GM23338 (cell line): ENCODE measurements around the gene RASA3. TPM values are rescaled to one million over a fixed set of nuclear protein-coding genes. Genes with fewer than 3 reads are reported as not detected.

Experiments used
- CREB1 ChIP-seq: fragments of 250-450 bp; sonication (Bioruptor Pico); IDR thresholded peaks from 2 replicates; pipeline ENCODE4 v1.5.0; 2020; ENCODE audit warnings: low read depth, mild to moderate bottlenecking, moderate library complexity
- JUNB ChIP-seq: IDR thresholded peaks from one replicate; pipeline ENCODE4 v1.6.1; 2016; ENCODE audit warnings: antibody characterized with exemption; ENCODE audit not compliant: unreplicated experiment
- NANOG ChIP-seq: IDR thresholded peaks from 2 replicates; pipeline ENCODE4 v1.6.1; 2016; ENCODE audit warnings: antibody characterized with exemption, borderline replicate concordance
- POLR2AphosphoS5 ChIP-seq: IDR thresholded peaks from 2 replicates; pipeline ENCODE4 v1.6.1; 2016; ENCODE audit warnings: antibody characterized with exemption, low read depth
- STAT1 ChIP-seq: IDR thresholded peaks from one replicate; pipeline ENCODE4 v1.6.1; 2016; ENCODE audit warnings: antibody characterized with exemption; ENCODE audit not compliant: unreplicated experiment
- ZNF114 ChIP-seq: fragments of 250-450 bp; sonication (Bioruptor Pico); IDR thresholded peaks from 2 replicates; pipeline ENCODE4 v1.5.0; 2020; ENCODE audit warnings: mild to moderate bottlenecking, moderate library complexity
- ZNF331 ChIP-seq: fragments of 250-450 bp; sonication (Bioruptor Pico); IDR thresholded peaks from 2 replicates; pipeline ENCODE4 v1.5.0; 2020; ENCODE audit warnings: low read depth, mild to moderate bottlenecking, moderate library complexity
- polyA plus RNA-seq: library from polyadenylated mRNA; unstranded; fragments of >200 nt; fragmentation: Nextera tagmentation; extraction: Ambion mirVana; gene quantifications from 2 replicates; pipeline ENCODE4 v1.2.1, GENCODE V29; 2016
- total RNA-seq: library from RNA; depleted of rRNA; stranded (reverse); fragments of >200 nt; shearing (Covaris generic); gene quantifications from 2 replicates; pipeline ENCODE4 v1.2.3, GENCODE V29; 2014
- TF ChIP-seq, protein P1 (sequence below): fragments of 250-450 bp; sonication (Bioruptor Pico); IDR thresholded peaks from 2 replicates; pipeline ENCODE4 v1.5.0; 2020; ENCODE audit warnings: mild to moderate bottlenecking, moderate library complexity
- TF ChIP-seq, protein P2 (sequence below): IDR thresholded peaks from one replicate; pipeline ENCODE4 v1.6.1; 2018; ENCODE audit warnings: antibody characterized with exemption; ENCODE audit not compliant: unreplicated experiment

The RASA3 gene
- total and polyA plus RNA-seq, 2 experiments from 2014 or later = 11.2 to 20.7 TPM

DNA sequence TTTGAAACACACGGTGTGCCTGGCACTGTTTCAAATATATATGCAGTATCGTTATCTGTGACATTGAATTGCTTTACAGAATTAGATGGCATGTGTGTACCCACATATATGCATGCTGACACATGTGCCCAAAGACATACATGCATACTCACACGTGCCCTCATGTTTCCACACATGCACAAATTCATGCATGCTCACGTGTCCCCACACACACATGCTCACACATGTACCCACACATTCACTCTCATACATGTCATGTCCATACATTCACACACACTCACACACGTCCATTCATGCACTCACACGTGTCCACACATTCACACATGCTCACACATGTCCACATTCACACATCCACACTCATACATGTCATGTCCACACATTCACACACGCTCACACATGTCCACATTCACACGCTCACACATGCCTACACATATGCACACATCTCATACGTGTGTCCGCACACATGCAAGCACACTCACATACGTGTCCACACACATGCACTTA, 140.7 kb downstream of the RASA3 start (continued):
- TF ChIP-seq, protein P1, sequence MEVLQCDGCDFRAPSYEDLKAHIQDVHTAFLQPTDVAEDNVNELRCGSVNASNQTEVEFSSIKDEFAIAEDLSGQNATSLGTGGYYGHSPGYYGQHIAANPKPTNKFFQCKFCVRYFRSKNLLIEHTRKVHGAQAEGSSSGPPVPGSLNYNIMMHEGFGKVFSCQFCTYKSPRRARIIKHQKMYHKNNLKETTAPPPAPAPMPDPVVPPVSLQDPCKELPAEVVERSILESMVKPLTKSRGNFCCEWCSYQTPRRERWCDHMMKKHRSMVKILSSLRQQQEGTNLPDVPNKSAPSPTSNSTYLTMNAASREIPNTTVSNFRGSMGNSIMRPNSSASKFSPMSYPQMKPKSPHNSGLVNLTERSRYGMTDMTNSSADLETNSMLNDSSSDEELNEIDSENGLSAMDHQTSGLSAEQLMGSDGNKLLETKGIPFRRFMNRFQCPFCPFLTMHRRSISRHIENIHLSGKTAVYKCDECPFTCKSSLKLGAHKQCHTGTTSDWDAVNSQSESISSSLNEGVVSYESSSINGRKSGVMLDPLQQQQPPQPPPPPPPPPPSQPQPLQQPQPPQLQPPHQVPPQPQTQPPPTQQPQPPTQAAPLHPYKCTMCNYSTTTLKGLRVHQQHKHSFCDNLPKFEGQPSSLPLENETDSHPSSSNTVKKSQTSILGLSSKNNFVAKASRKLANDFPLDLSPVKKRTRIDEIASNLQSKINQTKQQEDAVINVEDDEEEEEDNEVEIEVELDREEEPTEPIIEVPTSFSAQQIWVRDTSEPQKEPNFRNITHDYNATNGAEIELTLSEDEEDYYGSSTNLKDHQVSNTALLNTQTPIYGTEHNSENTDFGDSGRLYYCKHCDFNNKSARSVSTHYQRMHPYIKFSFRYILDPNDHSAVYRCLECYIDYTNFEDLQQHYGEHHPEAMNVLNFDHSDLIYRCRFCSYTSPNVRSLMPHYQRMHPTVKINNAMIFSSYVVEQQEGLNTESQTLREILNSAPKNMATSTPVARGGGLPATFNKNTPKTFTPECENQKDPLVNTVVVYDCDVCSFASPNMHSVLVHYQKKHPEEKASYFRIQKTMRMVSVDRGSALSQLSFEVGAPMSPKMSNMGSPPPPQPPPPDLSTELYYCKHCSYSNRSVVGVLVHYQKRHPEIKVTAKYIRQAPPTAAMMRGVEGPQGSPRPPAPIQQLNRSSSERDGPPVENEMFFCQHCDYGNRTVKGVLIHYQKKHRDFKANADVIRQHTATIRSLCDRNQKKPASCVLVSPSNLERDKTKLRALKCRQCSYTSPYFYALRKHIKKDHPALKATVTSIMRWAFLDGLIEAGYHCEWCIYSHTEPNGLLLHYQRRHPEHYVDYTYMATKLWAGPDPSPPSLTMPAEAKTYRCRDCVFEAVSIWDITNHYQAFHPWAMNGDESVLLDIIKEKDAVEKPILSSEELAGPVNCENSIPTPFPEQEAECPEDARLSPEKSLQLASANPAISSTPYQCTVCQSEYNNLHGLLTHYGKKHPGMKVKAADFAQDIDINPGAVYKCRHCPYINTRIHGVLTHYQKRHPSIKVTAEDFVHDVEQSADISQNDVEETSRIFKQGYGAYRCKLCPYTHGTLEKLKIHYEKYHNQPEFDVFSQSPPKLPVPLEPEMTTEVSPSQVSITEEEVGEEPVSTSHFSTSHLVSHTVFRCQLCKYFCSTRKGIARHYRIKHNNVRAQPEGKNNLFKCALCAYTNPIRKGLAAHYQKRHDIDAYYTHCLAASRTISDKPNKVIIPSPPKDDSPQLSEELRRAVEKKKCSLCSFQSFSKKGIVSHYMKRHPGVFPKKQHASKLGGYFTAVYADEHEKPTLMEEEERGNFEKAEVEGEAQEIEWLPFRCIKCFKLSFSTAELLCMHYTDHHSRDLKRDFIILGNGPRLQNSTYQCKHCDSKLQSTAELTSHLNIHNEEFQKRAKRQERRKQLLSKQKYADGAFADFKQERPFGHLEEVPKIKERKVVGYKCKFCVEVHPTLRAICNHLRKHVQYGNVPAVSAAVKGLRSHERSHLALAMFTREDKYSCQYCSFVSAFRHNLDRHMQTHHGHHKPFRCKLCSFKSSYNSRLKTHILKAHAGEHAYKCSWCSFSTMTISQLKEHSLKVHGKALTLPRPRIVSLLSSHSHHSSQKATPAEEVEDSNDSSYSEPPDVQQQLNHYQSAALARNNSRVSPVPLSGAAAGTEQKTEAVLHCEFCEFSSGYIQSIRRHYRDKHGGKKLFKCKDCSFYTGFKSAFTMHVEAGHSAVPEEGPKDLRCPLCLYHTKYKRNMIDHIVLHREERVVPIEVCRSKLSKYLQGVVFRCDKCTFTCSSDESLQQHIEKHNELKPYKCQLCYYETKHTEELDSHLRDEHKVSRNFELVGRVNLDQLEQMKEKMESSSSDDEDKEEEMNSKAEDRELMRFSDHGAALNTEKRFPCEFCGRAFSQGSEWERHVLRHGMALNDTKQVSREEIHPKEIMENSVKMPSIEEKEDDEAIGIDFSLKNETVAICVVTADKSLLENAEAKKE (CRISPR knock-in tag) = no peak
- TF ChIP-seq CREB1 (no peak), POLR2AphosphoS5 (no peak), STAT1 (no peak), NANOG (no peak), ZNF331 (CRISPR knock-in tag) (no peak), JUNB (no peak), ZNF114 (CRISPR knock-in tag) (no peak)
- TF ChIP-seq, protein P2, sequence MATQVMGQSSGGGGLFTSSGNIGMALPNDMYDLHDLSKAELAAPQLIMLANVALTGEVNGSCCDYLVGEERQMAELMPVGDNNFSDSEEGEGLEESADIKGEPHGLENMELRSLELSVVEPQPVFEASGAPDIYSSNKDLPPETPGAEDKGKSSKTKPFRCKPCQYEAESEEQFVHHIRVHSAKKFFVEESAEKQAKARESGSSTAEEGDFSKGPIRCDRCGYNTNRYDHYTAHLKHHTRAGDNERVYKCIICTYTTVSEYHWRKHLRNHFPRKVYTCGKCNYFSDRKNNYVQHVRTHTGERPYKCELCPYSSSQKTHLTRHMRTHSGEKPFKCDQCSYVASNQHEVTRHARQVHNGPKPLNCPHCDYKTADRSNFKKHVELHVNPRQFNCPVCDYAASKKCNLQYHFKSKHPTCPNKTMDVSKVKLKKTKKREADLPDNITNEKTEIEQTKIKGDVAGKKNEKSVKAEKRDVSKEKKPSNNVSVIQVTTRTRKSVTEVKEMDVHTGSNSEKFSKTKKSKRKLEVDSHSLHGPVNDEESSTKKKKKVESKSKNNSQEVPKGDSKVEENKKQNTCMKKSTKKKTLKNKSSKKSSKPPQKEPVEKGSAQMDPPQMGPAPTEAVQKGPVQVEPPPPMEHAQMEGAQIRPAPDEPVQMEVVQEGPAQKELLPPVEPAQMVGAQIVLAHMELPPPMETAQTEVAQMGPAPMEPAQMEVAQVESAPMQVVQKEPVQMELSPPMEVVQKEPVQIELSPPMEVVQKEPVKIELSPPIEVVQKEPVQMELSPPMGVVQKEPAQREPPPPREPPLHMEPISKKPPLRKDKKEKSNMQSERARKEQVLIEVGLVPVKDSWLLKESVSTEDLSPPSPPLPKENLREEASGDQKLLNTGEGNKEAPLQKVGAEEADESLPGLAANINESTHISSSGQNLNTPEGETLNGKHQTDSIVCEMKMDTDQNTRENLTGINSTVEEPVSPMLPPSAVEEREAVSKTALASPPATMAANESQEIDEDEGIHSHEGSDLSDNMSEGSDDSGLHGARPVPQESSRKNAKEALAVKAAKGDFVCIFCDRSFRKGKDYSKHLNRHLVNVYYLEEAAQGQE = no peak
